Upper lobe of left lung (tissue), 4 donors: ENCODE measurements around the gene CLEC16A.

Source experiments
- CTCF ChIP-seq, 6 experiments: fragments of 450-650 bp in 4 of 6; fragments of 200-600 bp in 2 of 6; sonication (generic) in 2 of 6; IDR thresholded peaks; one replicate each; pipeline ENCODE4 v1.5.1; 2016 to 2019; ENCODE audit warnings: antibody characterized with exemption in 6 of 6
- EP300 ChIP-seq, 4 donors: sonication (generic); formaldehyde crosslinking; IDR thresholded peaks; one replicate each; pipeline ENCODE4 v1.5.1; 2017; ENCODE audit warnings: antibody characterized with exemption in 4 of 4, control low read depth in 2 of 4
- POLR2A ChIP-seq, 4 donors: fragments of 450-650 bp; IDR thresholded peaks; one replicate each; pipeline ENCODE4 v1.5.1; 2016 to 2017; ENCODE audit warnings: antibody characterized with exemption in 4 of 4, mild to moderate bottlenecking in 2 of 4

GRCh38 chr16:11061629-11062270 is 117.4 kb downstream of the CLEC16A start:
- TF ChIP-seq CTCF (IDR thresholded peaks at IDR 0.05) (no peak), POLR2A (IDR thresholded peaks at IDR 0.05) (no peak), EP300 (IDR thresholded peaks at IDR 0.05) (no peak)
